ENCODE data around the gene EFNA5.
"Not testable (repeated sequence)": the region's sequence is repeated elsewhere in the genome, so short reads cannot be mapped to it uniquely, and the experiment has no call there.

The EFNA5 gene

GRCh38 chr5:107356891-107357290 is 313.8 kb downstream of the EFNA5 start:
- TF ChIP-seq, protein P1, sequence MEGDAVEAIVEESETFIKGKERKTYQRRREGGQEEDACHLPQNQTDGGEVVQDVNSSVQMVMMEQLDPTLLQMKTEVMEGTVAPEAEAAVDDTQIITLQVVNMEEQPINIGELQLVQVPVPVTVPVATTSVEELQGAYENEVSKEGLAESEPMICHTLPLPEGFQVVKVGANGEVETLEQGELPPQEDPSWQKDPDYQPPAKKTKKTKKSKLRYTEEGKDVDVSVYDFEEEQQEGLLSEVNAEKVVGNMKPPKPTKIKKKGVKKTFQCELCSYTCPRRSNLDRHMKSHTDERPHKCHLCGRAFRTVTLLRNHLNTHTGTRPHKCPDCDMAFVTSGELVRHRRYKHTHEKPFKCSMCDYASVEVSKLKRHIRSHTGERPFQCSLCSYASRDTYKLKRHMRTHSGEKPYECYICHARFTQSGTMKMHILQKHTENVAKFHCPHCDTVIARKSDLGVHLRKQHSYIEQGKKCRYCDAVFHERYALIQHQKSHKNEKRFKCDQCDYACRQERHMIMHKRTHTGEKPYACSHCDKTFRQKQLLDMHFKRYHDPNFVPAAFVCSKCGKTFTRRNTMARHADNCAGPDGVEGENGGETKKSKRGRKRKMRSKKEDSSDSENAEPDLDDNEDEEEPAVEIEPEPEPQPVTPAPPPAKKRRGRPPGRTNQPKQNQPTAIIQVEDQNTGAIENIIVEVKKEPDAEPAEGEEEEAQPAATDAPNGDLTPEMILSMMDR (IDR thresholded peaks at IDR 0.05; ENCODE audit: low read depth, low read length): no peak
- no peak overlapping the region for H3K4me3 ChIP-seq (replicated peaks in 1 of 2; ENCODE audit: low read depth in 2 of 2, low read length in 2 of 2)
- no peak for DNase-seq (ENCODE audit: low read depth in 2 of 2)

GRCh38 chr5:107352576-107352975 is 318.2 kb downstream of the EFNA5 start:
- DNase-seq (ENCODE audit: low read depth in 2 of 2): no peak
- TF ChIP-seq, protein P1 (IDR thresholded peaks at IDR 0.05; ENCODE audit: low read depth, low read length): no peak

GRCh38 chr5:107346580-107346979 is 324.2 kb downstream of the EFNA5 start:
- not testable (repeated sequence) for H3K4me3 ChIP-seq (replicated peaks in 1 of 2; ENCODE audit: low read depth in 2 of 2, low read length in 2 of 2); DNase-seq (ENCODE audit: low read depth in 2 of 2)

More at GRCh38 chr5:107352576-107352975, 318.2 kb downstream of the EFNA5 start:
- no peak overlapping the region for H3K4me3 ChIP-seq (replicated peaks in 1 of 2; ENCODE audit: low read depth in 2 of 2, low read length in 2 of 2)

DNA sequence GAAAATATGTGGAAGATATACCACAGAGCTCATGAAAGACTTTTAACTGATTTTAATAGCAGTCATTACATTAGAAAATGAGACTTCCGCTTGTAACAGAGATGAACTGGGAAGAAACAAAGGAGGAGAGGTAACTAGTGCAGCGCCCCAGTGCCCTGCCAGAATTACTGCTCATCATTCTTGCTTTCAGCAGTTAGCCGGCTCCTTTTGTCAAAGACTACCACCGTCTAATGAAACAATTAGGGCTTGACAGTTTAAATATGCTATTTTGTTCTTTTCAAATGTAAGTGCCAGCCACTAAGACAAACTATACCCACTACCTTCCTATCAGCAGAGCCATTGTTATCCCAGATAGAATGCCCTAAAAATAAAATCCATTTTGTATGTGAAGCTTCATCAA is 328.4 kb downstream of the EFNA5 start:
- no peak for DNase-seq (ENCODE audit: low read depth in 2 of 2)
- TF ChIP-seq, protein P1 (IDR thresholded peaks at IDR 0.05; ENCODE audit: low read depth, low read length): no peak
- H3K4me3 ChIP-seq (replicated peaks in 1 of 2; ENCODE audit: low read depth in 2 of 2, low read length in 2 of 2): no peak overlapping the region

DNA sequence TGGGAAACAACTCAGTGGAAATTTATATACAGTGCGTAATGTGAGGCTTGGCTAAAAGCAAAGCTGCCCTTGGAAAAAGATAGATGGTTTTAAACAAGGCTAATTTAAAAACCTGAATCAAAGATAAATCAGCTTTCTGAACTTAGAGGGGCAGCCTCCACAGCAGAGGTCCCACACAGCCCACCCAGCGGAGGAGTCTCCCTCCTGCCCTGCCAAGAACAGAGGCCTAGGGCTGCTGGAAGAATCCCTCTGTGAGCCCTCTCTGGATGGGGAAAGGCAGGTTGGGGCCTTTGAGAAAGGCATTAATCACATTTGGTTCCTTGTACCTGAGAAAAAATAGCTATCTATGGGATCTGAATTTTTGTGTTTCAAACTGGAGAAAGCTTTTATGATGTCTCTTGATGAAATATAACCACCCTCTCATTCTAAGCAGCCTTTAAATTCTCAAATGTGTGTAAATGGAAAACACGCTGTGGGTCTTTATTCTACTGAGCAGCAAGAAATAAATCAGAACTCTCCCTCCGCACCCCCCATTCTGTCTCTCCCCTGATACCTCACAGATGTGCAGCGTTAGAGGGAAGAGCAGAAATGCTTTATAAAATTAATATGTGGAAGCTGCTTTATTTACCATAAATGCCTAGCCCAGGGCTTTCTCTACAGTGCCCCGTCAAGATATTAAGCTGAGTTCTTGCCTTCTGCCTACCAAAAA is 329.2 kb downstream of the EFNA5 start:
- no peak overlapping the region for H3K4me3 ChIP-seq (replicated peaks in 1 of 2; ENCODE audit: low read depth in 2 of 2, low read length in 2 of 2)
- TF ChIP-seq, protein P1 (IDR thresholded peaks at IDR 0.05; ENCODE audit: low read depth, low read length): no peak
- DNase-seq (ENCODE audit: low read depth in 2 of 2): no peak

DNA sequence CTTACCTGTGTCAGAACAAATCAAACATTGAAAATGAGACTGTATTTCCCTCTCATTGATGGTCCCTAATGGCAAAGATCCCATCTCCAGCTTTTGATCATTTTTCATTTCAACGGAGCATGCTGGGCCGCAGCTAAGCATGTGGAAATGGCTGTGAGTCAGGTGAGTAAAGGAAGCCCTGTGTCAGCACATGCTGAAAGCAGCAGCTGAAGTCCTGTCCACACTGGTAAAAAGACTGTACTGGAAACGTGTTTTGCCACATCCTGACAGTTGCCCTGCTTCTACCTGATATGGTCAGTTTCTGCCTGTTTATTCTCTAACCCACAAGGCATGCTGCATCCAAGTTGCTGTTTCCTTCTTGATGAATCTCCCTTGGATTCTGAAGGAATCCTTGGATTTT is 330.1 kb downstream of the EFNA5 start:
- no peak for DNase-seq (ENCODE audit: low read depth in 2 of 2)
- no peak overlapping the region for H3K4me3 ChIP-seq (replicated peaks in 1 of 2; ENCODE audit: low read depth in 2 of 2, low read length in 2 of 2)
- TF ChIP-seq, protein P1 (IDR thresholded peaks at IDR 0.05; ENCODE audit: low read depth, low read length): no peak

- TF ChIP-seq, protein P1 (IDR thresholded peaks at IDR 0.05; ENCODE audit: low read depth, low read length): no peak
- no peak overlapping the region for H3K4me3 ChIP-seq (replicated peaks in 1 of 2; ENCODE audit: low read depth in 2 of 2, low read length in 2 of 2)
- peak in 1 of 2 donors; percentile 17 for DNase-seq (ENCODE audit: low read depth in 2 of 2)
Observed at GRCh38 chr5:107338335-107338734, 332.4 kb downstream of the EFNA5 start.
